HepG2 (cell line): ENCODE data around the gene ANO2. TPM values are rescaled to one million over a fixed set of nuclear protein-coding genes. Genes with fewer than 3 reads are reported as not detected.

ENCODE experiments used
- ATAC-seq: fragments of 200-7000 bp; cut with Tn5 transposase; 3 replicates; pipeline ENCODE4 v1.9.1; 2020; ENCODE audit warnings: mild to moderate bottlenecking, moderate library complexity
- BruUV-seq: library from RNA; stranded (reverse); fragments of 400-500 nt; replicated peaks from 2 replicates; lab custom pipeline; 2021; lab: Mats Ljungman, UMichigan
- CTCF ChIA-PET: fragments of 300-600 bp; formaldehyde crosslinking; extraction: SDS; loops from one replicate; lab custom pipeline; 2021; ENCODE audit warnings: low total read pairs, inconsistent platforms, low intra/inter-chr PET ratio; lab: Yijun Ruan, JAX
- POLR2A ChIA-PET: fragments of 350-600 bp; sonication (Branson Sonifier 250); formaldehyde crosslinking; loops from one replicate; lab custom pipeline; 2020; ENCODE audit warnings: antibody characterized with exemption, inconsistent platforms; lab: Yijun Ruan, JAX
- DNase-seq: peaks from one replicate; pipeline ENCODE4 v3.0.0-alpha.2; 2015; ENCODE audit warnings: low spot score
- FAIRE-seq: peaks from 3 replicates; lab custom pipeline; 2011; peaks lifted over from hg19 to GRCh38; lab: Jason Lieb, UNC
- H2AFZ ChIP-seq: one replicate; pipeline ENCODE4 v1.6.1; 2011; ENCODE audit warnings: low read length, inconsistent platforms
- H3K27ac ChIP-seq: fragments of 300-600 bp; 3 replicates; pipeline ENCODE4 v1.8.0; 2011; ENCODE audit warnings: mixed run types, mild to moderate bottlenecking, mixed read lengths, low read length, inconsistent platforms; ENCODE audit not compliant: insufficient read depth; ENCODE audit errors: extremely low read length
- H3K27me3 ChIP-seq, 2 experiments: fragments of 200-600 bp in 1 of 2; 2 replicates in 1 of 2; 3 replicates in 1 of 2; pipeline versions ENCODE4 v1.6.0 to v1.8.0; 2011; ENCODE audit warnings: low read length in 2 of 2, mild to moderate bottlenecking in 2 of 2, moderate library complexity in 2 of 2, inconsistent platforms in 1 of 2; ENCODE audit not compliant: insufficient read depth in 2 of 2, control insufficient read depth in 1 of 2
- H3K36me3 ChIP-seq, 2 experiments: fragments of 200-600 bp in 1 of 2; replicated peaks in 1 of 2; 2 replicates in 1 of 2; 3 replicates in 1 of 2; pipeline versions ENCODE4 v1.5.1 to v1.8.0; 2011; ENCODE audit warnings: low read length in 2 of 2, inconsistent platforms in 1 of 2; ENCODE audit not compliant: insufficient read depth in 2 of 2, control insufficient read depth in 1 of 2
- H3K4me1 ChIP-seq: 2 replicates; pipeline ENCODE4 v1.5.1; 2012; ENCODE audit warnings: low read length, inconsistent platforms; ENCODE audit not compliant: insufficient read depth
- H3K4me2 ChIP-seq: 2 replicates; pipeline ENCODE4 v1.6.0; 2011; ENCODE audit warnings: low read depth, low read length, inconsistent platforms
- H3K4me3 ChIP-seq, 3 experiments: fragments of 200-600 bp in 1 of 3; sonication (generic), shearing (Covaris generic) in 1 of 3; replicated peaks in 1 of 3; 2 replicates each; pipeline ENCODE4 v1.5.1; 2011 to 2016; ENCODE audit warnings: low read length in 3 of 3, inconsistent platforms in 2 of 3, low read depth in 2 of 3, mild to moderate bottlenecking in 2 of 3, control low read depth in 1 of 3, mixed read lengths in 1 of 3; ENCODE audit not compliant: insufficient read depth in 1 of 3
- H3K79me2 ChIP-seq: one replicate; pipeline ENCODE4 v1.6.1; 2011; ENCODE audit warnings: low read length, inconsistent platforms; ENCODE audit not compliant: insufficient read depth
- H3K9ac ChIP-seq: 2 replicates; pipeline ENCODE4 v1.6.0; 2011; ENCODE audit warnings: mild to moderate bottlenecking, low read depth, low read length, inconsistent platforms; ENCODE audit not compliant: insufficient read depth
- H3K9me3 ChIP-seq: 2 replicates; pipeline ENCODE4 v1.5.1; 2012; ENCODE audit warnings: mild to moderate bottlenecking, low read length
- H4K20me1 ChIP-seq: 2 replicates; pipeline ENCODE4 v1.6.0; 2011; ENCODE audit warnings: inconsistent platforms, mild to moderate bottlenecking, low read length, moderate library complexity; ENCODE audit not compliant: insufficient read depth
- ARNT2 ChIP-seq: sonication (generic); formaldehyde crosslinking; IDR thresholded peaks from 2 replicates; pipeline ENCODE4 v1.8.0; 2022; ENCODE audit warnings: mild to moderate bottlenecking, low read depth, missing genetic modification reagents, moderate library complexity
- HNF4G ChIP-seq, 2 experiments: sonication (generic) in 1 of 2; formaldehyde crosslinking in 1 of 2; IDR thresholded peaks; 2 replicates each; pipeline versions ENCODE4 v1.4.0 to v1.6.1; 2011 to 2020; ENCODE audit warnings: borderline replicate concordance in 2 of 2, low read depth in 2 of 2, mild to moderate bottlenecking in 2 of 2, low read length in 1 of 2, missing genetic modification reagents in 1 of 2, moderate library complexity in 1 of 2
- U2AF2 ChIP-seq: fragments of 200-400 bp; formaldehyde crosslinking; IDR thresholded peaks from 2 replicates; pipeline ENCODE4 v1.6.1; 2017; ENCODE audit warnings: low read depth, mild to moderate bottlenecking, low read length
- YEATS4 ChIP-seq: sonication (generic); formaldehyde crosslinking; IDR thresholded peaks from 2 replicates; pipeline ENCODE4 v1.4.0; 2020; ENCODE audit warnings: missing genetic modification reagents, borderline replicate concordance
- ZBTB7B ChIP-seq: sonication (generic); formaldehyde crosslinking; IDR thresholded peaks from 2 replicates; pipeline ENCODE4 v1.4.0; 2020; ENCODE audit warnings: missing genetic modification reagents
- ZFY ChIP-seq: sonication (generic); formaldehyde crosslinking; IDR thresholded peaks from 2 replicates; pipeline ENCODE4 v1.4.0; 2020; ENCODE audit warnings: missing genetic modification reagents
- ZNF446 ChIP-seq: sonication (generic); formaldehyde crosslinking; IDR thresholded peaks from 2 replicates; pipeline ENCODE4 v1.5.0; 2020; ENCODE audit warnings: mild to moderate bottlenecking, missing genetic modification reagents
- ZNF773 ChIP-seq: sonication (generic); formaldehyde crosslinking; IDR thresholded peaks from 2 replicates; pipeline ENCODE4 v1.4.0; 2020; ENCODE audit warnings: missing genetic modification reagents, borderline replicate concordance
- WGBS: methylation state at CpG from one replicate; pipeline ENCODE4 v1.1.6; 2017; ENCODE audit warnings: low lambda C conversion rate; 5-methylcytosine and 5-hydroxymethylcytosine counted together
- in situ Hi-C: cut with HindIII; loops from 2 replicates; pipeline ENCODE4 v1.10.0; 2017; ENCODE audit warnings: low pct_unique_long_range_greater_than_20kb; ENCODE audit not compliant: extremely low pct_ligation_motif_present
- intact Hi-C: fragments of 100-400 bp; cut with micrococcal nuclease; formaldehyde crosslinking; loops from one replicate; pipeline ENCODE4 v1.10.0; 2022; ENCODE audit not compliant: unreplicated experiment
- polyA plus RNA-seq, 8 experiments: library from polyadenylated mRNA; depleted of rRNA in 3 of 8; stranded (reverse) in 7 of 8; unstranded in 1 of 8; fragments of >200 nt; fragmentation: Illumina TruSeq in 4 of 8; extraction: Trizol in 4 of 8; gene quantifications; 2 replicates each; pipeline versions ENCODE4 v1.2.1 to v1.2.3, GENCODE V29; 2011 to 2016; ENCODE audit warnings: low read depth in 4 of 8, missing spikeins in 1 of 8, mixed read lengths in 1 of 8; ENCODE audit not compliant: insufficient read depth in 1 of 8
- total RNA-seq, 5 experiments: library from RNA; depleted of rRNA; stranded (reverse); fragments of >200 nt; fragmentation: Illumina TruSeq; extraction: Trizol; gene quantifications; 2 replicates each; pipeline ENCODE4 v1.2.3, GENCODE V29; 2016; ENCODE audit warnings: low read depth in 1 of 5

ANO2 gene
- total and polyA plus RNA-seq, 2 of the 13 experiments (the other 11 are each of a cell fraction or from before 2014, with no cell fraction given) = 0.18 TPM; not detected in 1

DNA sequence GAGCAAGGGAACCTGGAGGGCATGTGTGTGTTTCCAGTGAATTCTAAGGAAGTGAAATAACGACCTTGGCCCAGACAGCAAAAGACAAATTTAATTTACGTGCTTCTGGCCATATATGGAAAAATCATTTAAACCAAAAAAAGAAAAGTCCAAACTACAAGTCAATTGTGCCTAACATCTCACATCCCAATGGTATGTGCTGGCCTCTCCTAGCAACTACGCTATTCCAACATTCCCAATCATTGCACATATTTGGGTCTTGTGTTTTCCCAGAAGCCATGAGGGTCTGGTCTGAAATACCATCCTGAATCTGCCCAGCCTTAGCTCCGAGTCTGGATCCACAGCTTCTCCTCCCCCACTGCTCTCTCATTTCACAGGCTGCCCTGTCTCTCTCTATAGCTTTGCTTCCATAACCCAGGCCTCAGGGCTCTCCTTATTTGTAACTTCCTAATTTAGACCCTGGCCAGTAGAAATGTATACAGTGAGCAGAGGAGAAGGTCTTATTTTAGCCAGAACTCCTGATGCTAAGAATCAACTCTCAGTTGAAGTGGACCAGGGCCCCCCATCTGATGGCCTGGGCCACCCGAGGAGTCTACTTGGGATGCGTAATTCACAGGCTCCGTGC is 224.6 kb downstream of the ANO2 start (continued):
- TF ChIP-seq U2AF2 (no peak), ARNT2 (CRISPR knock-in tag) (no peak), YEATS4 (no peak)

DNA sequence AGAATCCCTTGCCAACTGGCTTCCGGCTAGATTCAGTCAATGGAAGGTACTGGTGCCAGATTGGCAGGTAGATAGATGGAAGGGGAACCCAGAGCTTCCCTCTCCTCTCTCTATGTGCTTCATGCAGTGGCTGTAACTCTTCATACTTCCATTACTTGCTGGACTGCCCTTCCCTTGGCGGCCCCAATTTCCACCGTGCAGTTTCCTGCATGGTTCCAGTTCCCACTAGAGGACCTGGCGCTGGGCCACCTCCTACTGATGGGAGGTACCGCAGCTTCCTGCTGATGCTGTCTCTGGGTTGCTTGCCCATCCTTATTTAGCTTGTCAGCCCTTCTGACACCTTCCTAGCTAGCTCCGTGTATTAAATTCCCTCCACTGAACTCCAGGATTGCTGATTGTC is 226.4 kb downstream of the ANO2 start:
- no peak overlapping the region for H2AFZ ChIP-seq
- no peak for FAIRE-seq
- no peaks in the 10 kb centered on the region for H4K20me1 ChIP-seq
- WGBS = 49% methylated on average over 6 of the region's 6 CpGs
- H3K27ac ChIP-seq = no peak overlapping the region
- ATAC-seq = no peak
- in situ Hi-C loops = no loop called here
- H3K79me2 ChIP-seq = no peaks in the 10 kb centered on the region
- H3K4me2 ChIP-seq = no peak overlapping the region
- H3K4me3 ChIP-seq = no peak overlapping the region
- no TSS peak for BruUV-seq
- H3K36me3 ChIP-seq = no peaks in the 10 kb centered on the region
- ChIA-PET CTCF (no interaction called here), POLR2A (no interaction called here)
- no peak for TF ChIP-seq ZNF446 (CRISPR knock-in tag)
- TF ChIP-seq HNF4G (IDR thresholded peaks at IDR 0.05; ENCODE audit: borderline replicate concordance, low read depth, low read length) = no peak
- no peak for TF ChIP-seq HNF4G (CRISPR knock-in tag; IDR thresholded peaks at IDR 0.05; ENCODE audit: borderline replicate concordance, low read depth)
- no peak for TF ChIP-seq ZBTB7B (CRISPR knock-in tag)
- TF ChIP-seq ZNF773 = no peak
- no peak for TF ChIP-seq ZFY (CRISPR knock-in tag)
- peaks cover 9% of the 10 kb centered on the region; the same call in 1 of the 2 replicates for H3K4me1 ChIP-seq
- no peak for DNase-seq
- no peak overlapping the region for H3K9ac ChIP-seq
- no peaks in the 10 kb centered on the region for H3K9me3 ChIP-seq
- H3K27me3 ChIP-seq = peaks cover 0 to 1% of the 10 kb centered on the region in 2 experiments; a peak in 2 of 5 replicates
- intact Hi-C loops = no loop called here
